ENCODE data around the gene LRRC27. TPM values are rescaled to one million over a fixed set of nuclear protein-coding genes. Genes with fewer than 3 reads are reported as not detected.

Gene LRRC27
- total and polyA plus RNA-seq, 2 donors (not counting 1 experiment from before 2014, with no cell fraction given) = 4.1 to 11.7 TPM

DNA sequence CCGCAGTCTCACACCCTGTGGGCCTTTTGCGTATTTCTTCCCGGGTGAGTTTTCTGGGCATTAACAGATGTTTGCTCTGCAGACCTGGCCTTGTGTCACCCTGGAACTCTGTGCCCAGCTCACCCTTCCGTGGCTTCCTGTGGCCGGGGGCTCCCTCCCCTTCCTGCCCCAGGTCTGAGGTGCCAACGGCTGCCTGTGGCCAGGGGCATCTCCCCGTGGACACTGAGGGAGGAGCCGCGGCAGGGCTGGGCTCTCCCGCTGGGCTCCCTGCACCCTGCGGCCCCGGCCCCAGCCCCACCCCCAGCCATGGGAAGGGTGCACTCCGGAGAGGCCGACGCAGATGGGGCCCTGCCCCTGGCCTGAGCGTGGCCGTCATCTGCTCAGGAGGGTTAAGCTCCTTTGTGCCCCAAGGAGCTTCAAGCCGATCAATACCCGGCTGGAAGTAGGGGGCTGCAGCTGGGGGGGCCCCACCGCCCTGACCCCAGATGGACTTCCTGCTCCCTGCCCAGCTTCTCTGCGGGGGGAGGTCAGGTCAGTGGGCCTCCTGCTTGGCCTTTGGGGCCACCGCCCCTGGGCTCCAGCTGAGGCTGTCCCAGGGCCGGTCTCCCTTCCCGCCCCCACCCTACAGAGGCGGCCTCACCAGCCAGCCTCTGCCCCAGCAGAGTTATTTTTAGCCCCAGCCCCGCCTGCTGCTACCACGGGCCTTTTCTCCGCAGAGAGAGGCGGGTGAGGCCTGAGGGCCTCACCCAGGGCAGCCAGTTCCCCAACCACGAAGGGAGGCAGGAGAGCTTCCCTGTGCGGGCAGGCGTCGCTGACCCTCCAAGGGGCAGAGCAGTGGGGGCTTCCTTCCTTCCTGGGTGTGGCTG lies 89.2 kb downstream of the LRRC27 start:
- H2AFZ ChIP-seq (ENCODE audit: low read length) = peak overlapping the region; percentile 13
- no peaks in the 10 kb centered on the region for H3K79me2 ChIP-seq (ENCODE audit: control insufficient read depth, insufficient read depth, low read length)
- no peaks in the 10 kb centered on the region for H3K36me3 ChIP-seq (ENCODE audit: control insufficient read depth, insufficient read depth, low read length)
- H3K4me1 ChIP-seq (ENCODE audit: control insufficient read depth, extremely low read depth, insufficient read depth, low read length) = peaks cover 12% of the 10 kb centered on the region
- H3K4me2 ChIP-seq (ENCODE audit: extremely low read depth, insufficient read depth, low read length) = peak overlapping the region; percentile 59
- H3K9me3 ChIP-seq (ENCODE audit: control insufficient read depth, insufficient read depth, low read depth, low read length) = no peaks in the 10 kb centered on the region
- DNase-seq (ENCODE audit: low read depth in 2 of 2) = peak; percentile 40 to 69
- H4K20me1 ChIP-seq (ENCODE audit: control insufficient read depth, extremely low read depth, insufficient read depth, low read length) = no peaks in the 10 kb centered on the region
- H3K9ac ChIP-seq (ENCODE audit: insufficient read depth, low read length) = peak overlapping the region; percentile 53
- TF ChIP-seq, protein P1, sequence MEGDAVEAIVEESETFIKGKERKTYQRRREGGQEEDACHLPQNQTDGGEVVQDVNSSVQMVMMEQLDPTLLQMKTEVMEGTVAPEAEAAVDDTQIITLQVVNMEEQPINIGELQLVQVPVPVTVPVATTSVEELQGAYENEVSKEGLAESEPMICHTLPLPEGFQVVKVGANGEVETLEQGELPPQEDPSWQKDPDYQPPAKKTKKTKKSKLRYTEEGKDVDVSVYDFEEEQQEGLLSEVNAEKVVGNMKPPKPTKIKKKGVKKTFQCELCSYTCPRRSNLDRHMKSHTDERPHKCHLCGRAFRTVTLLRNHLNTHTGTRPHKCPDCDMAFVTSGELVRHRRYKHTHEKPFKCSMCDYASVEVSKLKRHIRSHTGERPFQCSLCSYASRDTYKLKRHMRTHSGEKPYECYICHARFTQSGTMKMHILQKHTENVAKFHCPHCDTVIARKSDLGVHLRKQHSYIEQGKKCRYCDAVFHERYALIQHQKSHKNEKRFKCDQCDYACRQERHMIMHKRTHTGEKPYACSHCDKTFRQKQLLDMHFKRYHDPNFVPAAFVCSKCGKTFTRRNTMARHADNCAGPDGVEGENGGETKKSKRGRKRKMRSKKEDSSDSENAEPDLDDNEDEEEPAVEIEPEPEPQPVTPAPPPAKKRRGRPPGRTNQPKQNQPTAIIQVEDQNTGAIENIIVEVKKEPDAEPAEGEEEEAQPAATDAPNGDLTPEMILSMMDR (conservative IDR thresholded peaks at IDR 0.05 in 1 of 2, IDR thresholded peaks at IDR 0.05 in 1 of 2; ENCODE audit: low read depth in 1 of 2, low read length in 2 of 2) = no peak
- no peak for TF ChIP-seq EZH2 (IDR thresholded peaks at IDR 0.05; ENCODE audit: low read length, missing control alignments)
- peak overlapping the region; percentile 38 for H3K27ac ChIP-seq (ENCODE audit: insufficient read depth, low read length)
- H3K27me3 ChIP-seq (ENCODE audit: control insufficient read depth, insufficient read depth, low read length) = no peaks in the 10 kb centered on the region
- no peak overlapping the region for H3K4me3 ChIP-seq (replicated peaks in 1 of 4; ENCODE audit: control extremely low read depth in 1 of 4, insufficient read depth in 1 of 4, low read depth in 3 of 4, low read length in 4 of 4)

DNA sequence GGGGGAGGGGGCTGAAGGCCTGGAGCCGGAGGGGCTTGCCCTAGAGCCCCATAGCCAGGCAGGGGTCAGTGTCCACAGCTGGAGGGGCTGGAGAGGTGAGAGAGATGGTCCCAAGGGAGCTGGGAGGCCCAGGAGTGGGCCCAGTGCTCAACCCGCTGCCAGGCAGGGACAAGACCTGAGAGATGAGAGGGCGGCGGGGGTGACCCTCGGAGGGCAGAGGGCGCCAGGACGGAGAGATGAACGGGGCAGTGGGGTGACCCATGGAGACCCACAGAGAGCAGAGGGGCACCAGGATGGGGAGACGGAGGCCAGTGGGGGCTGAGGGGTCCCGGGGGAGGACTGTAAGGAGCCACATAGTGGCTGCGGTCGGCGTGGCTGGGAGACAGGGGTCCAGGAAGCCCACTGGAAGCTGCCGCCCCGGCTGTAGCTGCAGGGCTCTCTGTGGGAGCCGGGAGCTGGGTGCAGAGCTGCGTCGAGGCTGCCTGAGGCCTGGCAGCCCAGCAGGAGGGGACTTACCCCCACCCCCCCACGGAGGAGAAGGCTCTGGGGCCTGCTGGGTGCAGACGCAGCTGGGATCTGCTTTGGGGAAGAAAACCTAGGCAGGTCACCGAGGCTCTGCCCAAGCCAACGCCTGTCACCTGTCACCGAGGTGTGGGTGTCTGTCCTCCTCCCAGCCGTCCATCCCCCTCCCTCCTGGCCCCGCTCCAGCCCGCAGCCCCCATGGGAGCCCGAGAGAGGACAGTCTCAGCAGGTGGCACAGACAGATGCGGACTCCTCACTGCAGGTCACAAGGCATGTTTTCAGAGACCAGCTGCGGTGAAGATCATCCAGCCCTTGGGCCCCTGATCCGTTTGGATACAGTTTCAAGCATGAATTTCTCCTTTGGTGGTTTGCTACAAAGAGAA lies 90.1 kb downstream of the LRRC27 start:
- H4K20me1 ChIP-seq (ENCODE audit: control insufficient read depth, extremely low read depth, insufficient read depth, low read length) = no peaks in the 10 kb centered on the region
- H2AFZ ChIP-seq (ENCODE audit: low read length) = peak overlapping the region; percentile 13
- H3K9ac ChIP-seq (ENCODE audit: insufficient read depth, low read length) = peak overlapping the region; percentile 53
- H3K4me2 ChIP-seq (ENCODE audit: extremely low read depth, insufficient read depth, low read length) = peak overlapping the region; percentile 59
- peak overlapping the region; percentile 38 for H3K27ac ChIP-seq (ENCODE audit: insufficient read depth, low read length)
- peaks cover 12% of the 10 kb centered on the region for H3K4me1 ChIP-seq (ENCODE audit: control insufficient read depth, extremely low read depth, insufficient read depth, low read length)
- H3K9me3 ChIP-seq (ENCODE audit: control insufficient read depth, insufficient read depth, low read depth, low read length) = no peaks in the 10 kb centered on the region
- TF ChIP-seq, protein P1 (conservative IDR thresholded peaks at IDR 0.05 in 1 of 2, IDR thresholded peaks at IDR 0.05 in 1 of 2; ENCODE audit: low read depth in 1 of 2, low read length in 2 of 2) = no peak
- TF ChIP-seq EZH2 (IDR thresholded peaks at IDR 0.05; ENCODE audit: low read length, missing control alignments) = no peak
- H3K4me3 ChIP-seq (replicated peaks in 1 of 4; ENCODE audit: control extremely low read depth in 1 of 4, insufficient read depth in 1 of 4, low read depth in 3 of 4, low read length in 4 of 4) = no peak overlapping the region
- DNase-seq (ENCODE audit: low read depth in 2 of 2) = no peak
- no peaks in the 10 kb centered on the region for H3K27me3 ChIP-seq (ENCODE audit: control insufficient read depth, insufficient read depth, low read length)
- H3K36me3 ChIP-seq (ENCODE audit: control insufficient read depth, insufficient read depth, low read length) = no peaks in the 10 kb centered on the region
- no peaks in the 10 kb centered on the region for H3K79me2 ChIP-seq (ENCODE audit: control insufficient read depth, insufficient read depth, low read length)
